PFSK-1 (cell line): ENCODE measurements around the gene PPIA.
A peak's percentile ranks its signal among the peaks of the same experiment; 100 is the strongest.

Experiments
- FOXP2 ChIP-seq: optimal IDR thresholded peaks from 2 replicates; pipeline ENCODE3; 2011; ENCODE audit warnings: borderline replicate concordance, control low read depth, inconsistent platforms; ENCODE audit not compliant: insufficient read depth; ENCODE audit errors: extremely low read length, extremely low read depth
- POLR2AphosphoS5 ChIP-seq: IDR thresholded peaks from 2 replicates; pipeline ENCODE4 v1.6.1; 2012; ENCODE audit warnings: low read depth, mild to moderate bottlenecking, control low read depth, low read length, moderate library complexity
- REST ChIP-seq, 2 experiments: IDR thresholded peaks; 2 replicates each; pipeline versions ENCODE4 v1.6.1 to v1.8.0; 2011 to 2012; ENCODE audit warnings: low read depth in 2 of 2, low read length in 2 of 2, control low read depth in 1 of 2, inconsistent platforms in 1 of 2, mild to moderate bottlenecking in 1 of 2, moderate library complexity in 1 of 2; ENCODE audit not compliant: insufficient read depth in 1 of 2
- SIN3A ChIP-seq: IDR thresholded peaks from 2 replicates; pipeline ENCODE4 v1.6.1; 2012; ENCODE audit warnings: mild to moderate bottlenecking, low read length, moderate library complexity, borderline replicate concordance; ENCODE audit not compliant: insufficient read depth
- TAF1 ChIP-seq: IDR thresholded peaks from 2 replicates; pipeline ENCODE4 v1.6.1; 2012; ENCODE audit warnings: low read length, control low read depth, borderline replicate concordance; ENCODE audit not compliant: insufficient read depth

PPIA gene

GRCh38 chr7:44782460-44782859, 14.0 kb upstream of the PPIA start:
- TF ChIP-seq REST (IDR thresholded peaks at IDR 0.05; ENCODE audit: insufficient read depth in 1 of 2, low read depth in 2 of 2, low read length in 2 of 2) (peak in 1 of 2 experiments; percentile 51; a peak in 1 of 4 replicates), FOXP2 (no peak)

DNA sequence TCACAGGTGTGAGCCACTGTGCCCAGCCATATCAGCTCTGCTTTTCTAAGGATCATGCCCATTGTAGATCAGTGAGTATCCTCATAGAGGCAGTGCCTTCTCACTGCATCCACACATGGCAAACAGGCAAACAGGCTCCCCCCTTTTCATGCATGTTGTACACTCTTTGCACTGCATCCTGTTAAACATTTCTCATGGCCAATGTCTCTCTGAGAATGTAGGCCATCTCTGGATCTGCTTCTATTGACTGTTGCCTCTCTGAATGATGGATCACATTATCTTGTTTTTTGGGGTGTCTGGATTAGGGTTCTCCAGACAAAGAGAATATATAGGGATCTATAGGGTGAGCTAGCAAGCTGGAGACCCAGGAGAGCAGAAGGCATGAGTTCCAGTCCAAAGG, 13.1 kb upstream of the PPIA start:
- no peak for TF ChIP-seq TAF1
- TF ChIP-seq FOXP2 = no peak
- TF ChIP-seq SIN3A = no peak
- TF ChIP-seq POLR2AphosphoS5 = no peak
- TF ChIP-seq REST (IDR thresholded peaks at IDR 0.05; ENCODE audit: insufficient read depth in 1 of 2, low read depth in 2 of 2, low read length in 2 of 2) = no peak

DNA sequence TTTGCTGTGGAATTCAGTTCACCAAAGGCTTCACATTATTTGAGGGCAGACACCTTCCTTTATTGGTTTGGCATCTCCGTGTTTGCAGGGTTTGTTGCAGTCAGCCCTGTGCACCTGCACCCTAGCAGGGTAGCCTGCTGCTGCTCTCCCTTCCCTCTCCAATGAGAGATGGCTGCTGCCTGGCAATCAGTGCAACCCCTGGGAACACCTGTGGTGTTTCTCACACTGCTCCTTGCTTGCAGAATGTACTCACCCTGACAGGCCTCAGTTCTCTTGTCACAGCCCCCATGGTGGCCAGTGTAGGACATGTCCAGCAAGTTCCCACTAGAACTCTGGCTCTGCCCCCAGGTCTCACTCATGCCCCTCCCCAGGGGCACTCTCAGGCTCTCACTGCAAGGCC, 12.1 kb upstream of the PPIA start:
- TF ChIP-seq TAF1 (no peak), FOXP2 (no peak)

GRCh38 chr7:44787041-44787440, 9.4 kb upstream of the PPIA start:
- TF ChIP-seq POLR2AphosphoS5 (no peak), SIN3A (no peak), TAF1 (no peak)

GRCh38 chr7:44787762-44788161, 8.7 kb upstream of the PPIA start:
- TF ChIP-seq POLR2AphosphoS5 (no peak), TAF1 (no peak), FOXP2 (no peak), SIN3A (no peak), REST (IDR thresholded peaks at IDR 0.05; ENCODE audit: insufficient read depth in 1 of 2, low read depth in 2 of 2, low read length in 2 of 2) (no peak)

DNA sequence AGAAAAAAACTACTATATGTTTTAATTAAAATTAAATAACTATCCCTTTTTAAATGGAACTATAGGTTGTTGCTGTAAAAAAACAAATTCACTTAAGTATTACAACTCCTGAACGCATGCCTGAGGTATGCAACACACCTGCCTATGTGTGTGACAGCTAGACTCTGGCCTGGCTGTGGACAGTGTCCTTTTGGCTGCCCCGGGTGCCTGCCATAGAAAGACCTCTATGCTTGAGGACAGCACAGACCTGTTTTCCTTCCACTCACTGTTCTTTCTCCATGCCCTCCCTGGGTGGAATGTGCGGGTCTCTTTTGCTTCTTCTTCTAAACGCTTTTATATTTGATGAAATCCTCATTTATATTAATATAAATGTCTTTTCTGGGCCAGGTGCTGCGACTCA, 6.5 kb upstream of the PPIA start:
- TF ChIP-seq SIN3A = no peak
